Mononuclear cell (primary cell): Measurements from ENCODE around the gene MANSC4. TPM values are rescaled to one million over a fixed set of nuclear protein-coding genes. Genes with fewer than 3 reads are reported as not detected.
"Not testable (repeated sequence)": the region's sequence is repeated elsewhere in the genome, so short reads cannot be mapped to it uniquely, and the experiment has no call there.

Experiments used
- H3K27me3 ChIP-seq: 2 replicates; pipeline ENCODE4 v1.6.0; 2011; ENCODE audit warnings: low read length, control low read depth; ENCODE audit not compliant: insufficient read depth
- H3K4me1 ChIP-seq: 2 replicates; pipeline ENCODE4 v1.5.1; 2011; ENCODE audit warnings: mild to moderate bottlenecking, low read length, control low read depth; ENCODE audit not compliant: insufficient read depth
- H3K4me3 ChIP-seq: 2 replicates; pipeline ENCODE4 v1.5.1; 2011; ENCODE audit warnings: mild to moderate bottlenecking, low read length, moderate library complexity
- H3K9me3 ChIP-seq: 2 replicates; pipeline ENCODE4 v1.5.1; 2011; ENCODE audit warnings: low read depth, mild to moderate bottlenecking, control low read depth, low read length
- total RNA-seq: library from RNA; depleted of rRNA; stranded (reverse); fragments of >200 nt; gene quantifications from one replicate; pipeline ENCODE4 v1.2.3, GENCODE V29; 2012

The MANSC4 gene
- total RNA-seq, 1 donor = not detected

DNA sequence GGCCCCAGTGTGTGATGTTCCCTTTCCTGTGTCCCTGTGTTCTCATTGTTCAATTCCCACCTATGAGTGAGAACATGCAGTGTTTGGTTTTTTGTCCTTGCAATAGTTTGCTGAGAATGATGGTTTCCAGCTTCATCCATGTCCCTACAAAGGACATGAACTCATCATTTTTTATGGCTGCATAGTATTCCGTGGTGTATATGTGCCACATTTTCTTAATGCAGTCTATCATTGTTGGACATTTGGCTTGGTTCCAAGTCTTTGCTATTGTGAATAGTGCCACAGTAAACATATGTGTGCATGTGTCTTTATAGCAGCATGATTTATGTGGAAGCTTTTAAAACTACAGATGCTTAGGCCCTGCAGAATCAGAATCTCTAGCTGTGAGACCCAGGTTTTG is 34.3 kb downstream of the MANSC4 start:
- H3K4me1 ChIP-seq, H3K9me3 ChIP-seq, H3K27me3 ChIP-seq, H3K4me3 ChIP-seq: not testable (repeated sequence)

DNA sequence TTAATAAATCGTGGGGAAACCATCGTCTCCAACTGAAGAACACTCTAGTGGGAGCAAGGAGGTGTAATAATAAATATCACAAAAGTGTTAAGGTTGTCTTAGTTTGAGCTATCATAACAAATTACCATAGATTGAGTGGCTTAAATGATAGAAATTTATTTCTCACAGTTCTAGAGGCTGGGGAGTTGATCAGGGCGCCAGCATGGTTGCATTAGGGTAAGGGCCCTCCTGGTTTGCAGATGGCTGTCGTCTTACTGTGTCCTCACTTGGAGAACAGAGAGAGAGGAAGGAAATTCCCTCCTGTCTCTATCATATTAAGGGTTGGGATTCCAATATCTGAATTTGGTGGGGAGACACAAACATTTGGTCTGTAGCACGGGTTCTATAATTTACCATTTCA is 36.4 kb downstream of the MANSC4 start:
- Histone ChIP-seq H3K27me3 (no peaks in the 10 kb centered on the region), H3K4me3 (no peak overlapping the region), H3K4me1 (no peaks in the 10 kb centered on the region), H3K9me3 (no peaks in the 10 kb centered on the region)

DNA sequence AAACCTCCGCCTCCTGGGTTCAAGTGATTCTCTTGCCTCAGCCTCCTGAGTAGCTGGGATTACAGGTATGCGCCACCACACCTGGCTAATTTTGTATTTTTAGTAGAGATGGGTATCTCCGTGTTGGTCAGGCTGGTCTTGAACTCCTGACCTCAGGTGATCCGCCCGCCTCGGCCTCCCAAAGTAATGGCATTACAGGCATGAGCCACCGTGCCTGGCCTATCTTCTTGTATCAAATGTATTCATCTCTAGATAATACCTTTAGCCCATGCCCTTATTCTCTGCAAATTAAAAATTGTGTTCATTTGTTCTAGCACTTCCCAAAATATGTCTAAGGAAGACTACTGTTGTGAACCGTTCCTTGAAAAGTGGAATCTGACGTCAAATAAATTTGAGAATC is 45.7 kb downstream of the MANSC4 start:
- H3K27me3 ChIP-seq, H3K4me3 ChIP-seq, H3K4me1 ChIP-seq: not testable (repeated sequence)

DNA sequence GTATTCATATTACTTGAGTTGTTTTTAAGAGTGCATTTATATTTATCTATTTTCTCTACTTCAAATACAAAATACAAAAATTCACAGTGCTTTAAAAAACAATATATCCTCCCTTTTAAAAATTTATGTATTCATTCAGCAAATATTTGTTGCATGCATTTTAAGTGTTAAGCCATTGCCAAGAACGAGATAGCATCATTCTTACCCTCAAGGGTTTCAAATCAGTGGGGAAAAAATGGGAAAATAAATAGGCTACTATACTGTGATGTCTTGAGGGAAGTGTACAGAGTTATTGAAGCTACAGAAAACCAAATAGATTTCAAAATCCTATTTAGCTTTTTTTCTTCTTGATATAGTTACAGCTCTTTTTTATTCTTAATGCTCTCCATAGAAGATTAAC is 46.2 kb downstream of the MANSC4 start:
- no peaks in the 10 kb centered on the region for H3K4me1 ChIP-seq
- H3K27me3 ChIP-seq = no peaks in the 10 kb centered on the region
- no peaks in the 10 kb centered on the region for H3K9me3 ChIP-seq
- H3K4me3 ChIP-seq = no peak overlapping the region

More for the DNA sequence above, 45.7 kb downstream of the MANSC4 start:
- H3K9me3 ChIP-seq = not testable (repeated sequence)

DNA sequence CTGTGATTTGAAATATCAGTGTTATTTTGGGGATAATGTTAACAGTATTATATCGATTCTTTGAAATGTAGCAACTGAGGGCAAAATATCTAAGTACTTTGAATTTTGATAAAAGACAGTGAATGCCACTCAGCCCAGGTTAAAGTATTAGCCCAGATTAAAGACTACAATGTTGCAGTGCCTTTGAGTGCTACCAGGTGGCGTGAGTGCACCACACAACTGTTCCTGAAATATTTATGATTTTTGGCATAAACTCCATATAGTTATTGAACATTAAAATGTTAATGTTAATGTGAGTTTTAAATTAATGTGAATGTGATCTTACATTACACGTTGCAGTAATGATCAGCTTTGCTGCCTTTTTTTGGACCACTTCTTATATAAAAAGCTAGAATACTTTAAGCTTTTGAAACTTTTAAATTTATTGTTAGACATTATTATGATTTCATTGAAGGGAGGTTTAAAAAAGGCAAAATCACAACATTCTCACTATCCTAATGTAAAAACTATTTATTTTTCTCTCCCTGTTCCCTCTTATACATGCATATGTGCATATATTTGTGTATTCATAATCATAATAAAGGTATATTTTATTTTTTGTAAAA is 46.9 kb downstream of the MANSC4 start:
- no peaks in the 10 kb centered on the region for H3K4me1 ChIP-seq
- no peaks in the 10 kb centered on the region for H3K9me3 ChIP-seq
- H3K27me3 ChIP-seq = no peaks in the 10 kb centered on the region
- H3K4me3 ChIP-seq = no peak overlapping the region

DNA sequence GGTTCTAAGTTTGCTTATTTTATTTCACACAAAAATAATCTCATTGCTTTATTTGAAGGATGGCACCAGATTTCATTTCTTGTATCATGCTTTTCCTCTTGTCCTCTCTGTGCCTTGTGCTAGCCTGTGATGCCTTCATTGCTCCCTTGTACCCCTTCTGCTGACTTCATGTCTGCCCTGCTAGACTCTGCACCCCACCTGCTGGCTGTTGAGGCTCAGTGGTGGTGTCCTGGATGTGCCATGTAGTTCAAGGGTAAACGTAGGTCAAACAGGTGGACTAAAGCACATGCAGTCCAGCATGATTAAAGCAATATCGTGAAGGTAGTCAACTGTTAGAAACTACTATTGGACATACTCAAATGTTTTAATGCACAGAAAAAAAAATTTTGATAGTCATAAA is 47.8 kb downstream of the MANSC4 start:
- Histone ChIP-seq H3K9me3 (no peaks in the 10 kb centered on the region), H3K27me3 (no peaks in the 10 kb centered on the region), H3K4me1 (no peaks in the 10 kb centered on the region), H3K4me3 (no peak overlapping the region)

DNA sequence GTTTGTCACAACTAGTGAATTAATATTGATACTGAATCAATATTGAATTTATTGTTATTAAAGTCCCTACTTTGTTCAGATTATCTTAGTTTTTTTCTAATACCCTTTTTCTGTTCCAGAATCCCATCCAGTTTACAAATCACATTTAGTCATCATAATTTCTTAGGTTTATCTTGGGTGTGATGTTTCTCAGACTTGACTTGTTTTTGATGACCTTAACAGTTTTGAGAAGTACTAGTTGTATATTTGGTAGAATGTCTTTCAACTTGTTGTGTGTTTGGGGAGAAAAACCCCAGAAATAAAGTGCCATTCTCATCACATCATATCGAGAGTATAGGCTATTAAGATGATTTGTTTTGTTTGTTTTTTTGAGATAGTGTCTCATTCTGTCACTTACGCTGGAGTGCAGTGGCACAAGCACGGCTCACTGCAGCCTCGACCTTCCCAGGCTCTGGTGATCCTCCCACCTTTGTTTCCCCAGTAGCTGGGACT is 49.9 kb downstream of the MANSC4 start:
- no peak overlapping the region for H3K4me3 ChIP-seq

DNA sequence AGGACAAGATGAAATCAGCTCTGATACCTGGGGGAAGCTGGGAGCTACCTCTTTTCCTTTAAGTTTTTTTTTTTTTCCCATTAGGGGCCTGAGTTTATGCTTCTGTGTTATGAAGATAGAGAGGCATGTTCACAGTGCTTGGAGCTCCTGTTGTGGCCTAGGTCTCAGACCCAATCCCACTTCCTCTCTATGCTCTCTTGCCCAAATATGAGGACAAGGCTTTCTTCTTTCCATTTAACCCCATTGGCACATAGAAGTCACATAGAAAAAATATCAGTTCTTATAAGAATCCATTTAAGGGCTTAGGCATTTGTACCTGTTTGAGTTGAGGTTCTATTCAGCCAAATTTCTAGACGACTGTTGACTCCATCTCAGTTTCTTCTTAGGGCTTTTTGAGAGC is 56.8 kb downstream of the MANSC4 start:
- no peaks in the 10 kb centered on the region for H3K9me3 ChIP-seq
- no peaks in the 10 kb centered on the region for H3K4me1 ChIP-seq
- no peaks in the 10 kb centered on the region for H3K27me3 ChIP-seq
- no peak overlapping the region for H3K4me3 ChIP-seq

More for the DNA sequence above, 49.9 kb downstream of the MANSC4 start:
- H3K4me1 ChIP-seq = no peaks in the 10 kb centered on the region
- H3K27me3 ChIP-seq = no peaks in the 10 kb centered on the region
- no peaks in the 10 kb centered on the region for H3K9me3 ChIP-seq

Other genes with a start within 250 kb of the MANSC4 start
- gene REP15, start 83.8 kb downstream of the MANSC4 start, total RNA-seq = not detected
- gene MRPS35, start 69.4 kb downstream of the MANSC4 start, total RNA-seq = 57.7 TPM
- 13.1 TPM for gene KLHL42, start within 50 bp of the MANSC4 start, total RNA-seq
- not detected for gene PTHLH, start 192.5 kb upstream of the MANSC4 start, total RNA-seq